GM18868 (cell line): ENCODE results near the gene NOSTRIN.
"Not testable (repeated sequence)": the region's sequence is repeated elsewhere in the genome, so short reads cannot be mapped to it uniquely, and the experiment has no call there.

Experiments used
- ATAC-seq: cut with Tn5 transposase; IDR thresholded peaks from one replicate; pipeline ENCODE4 v1.9.1; 2021; ENCODE audit warnings: mild to moderate bottlenecking, moderate library complexity; ENCODE audit not compliant: unreplicated experiment

The NOSTRIN gene

DNA sequence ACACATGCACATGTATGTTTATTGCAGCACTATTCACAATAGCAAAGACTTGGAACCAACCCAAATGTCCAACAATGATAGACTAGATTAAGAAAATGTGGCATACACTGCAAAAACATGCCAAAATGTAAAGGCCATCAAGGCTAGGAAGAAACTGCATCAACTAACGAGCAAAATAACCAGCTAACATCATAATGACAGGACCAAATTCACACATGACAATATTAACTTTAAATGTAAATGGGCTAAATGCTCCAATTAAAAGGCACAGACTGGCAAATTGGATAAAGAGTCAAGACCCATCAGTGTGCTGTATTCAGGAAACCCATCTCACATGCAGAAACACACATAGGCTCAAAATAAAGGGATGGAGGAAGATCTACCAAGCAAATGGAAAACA is 64.7 kb downstream of the NOSTRIN start:
- ATAC-seq, result not testable (repeated sequence)

- ATAC-seq, result not testable (repeated sequence)
These were observed 67.9 kb downstream of the NOSTRIN start for GRCh38 chr2:168870369-168870768.

- ATAC-seq, result not testable (repeated sequence)
These were observed 68.4 kb downstream of the NOSTRIN start for GRCh38 chr2:168870824-168871223.

DNA sequence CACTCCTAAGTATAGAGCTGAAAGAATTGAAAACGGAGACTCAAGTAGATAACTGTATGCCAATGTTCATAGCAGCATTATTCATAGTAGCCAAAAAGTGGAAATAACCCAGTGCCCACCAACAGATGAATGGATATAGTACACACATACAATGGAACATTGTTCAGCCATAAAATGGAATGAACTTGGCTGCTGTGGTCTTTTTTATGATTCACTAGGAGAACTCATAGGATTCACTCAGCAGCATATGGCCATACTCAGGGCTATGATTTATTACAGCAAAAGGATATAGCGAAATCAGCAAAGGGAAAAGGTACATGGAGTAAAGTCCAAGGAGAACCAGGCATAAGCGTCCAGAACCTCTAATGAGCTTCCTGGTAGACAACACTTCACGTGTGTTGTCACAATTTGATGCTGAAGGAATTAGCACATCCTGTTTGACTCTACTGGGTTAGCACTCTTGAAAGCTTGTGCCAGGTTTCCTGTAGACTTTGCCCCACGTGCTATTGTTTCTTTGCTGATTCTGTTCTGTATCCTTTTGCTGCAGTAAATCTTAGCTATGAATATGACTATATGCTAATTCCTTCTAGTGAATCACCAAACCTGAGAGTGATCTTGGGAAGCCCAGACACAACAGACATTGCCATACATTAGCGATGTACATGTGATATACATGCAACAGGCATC is 72.1 kb downstream of the NOSTRIN start:
- no peak for ATAC-seq

GRCh38 chr2:168882163-168882562 is 79.7 kb downstream of the NOSTRIN start:
- ATAC-seq, result not testable (repeated sequence)

- ATAC-seq, result no peak
These were observed 82.5 kb downstream of the NOSTRIN start for GRCh38 chr2:168884975-168885374.

DNA sequence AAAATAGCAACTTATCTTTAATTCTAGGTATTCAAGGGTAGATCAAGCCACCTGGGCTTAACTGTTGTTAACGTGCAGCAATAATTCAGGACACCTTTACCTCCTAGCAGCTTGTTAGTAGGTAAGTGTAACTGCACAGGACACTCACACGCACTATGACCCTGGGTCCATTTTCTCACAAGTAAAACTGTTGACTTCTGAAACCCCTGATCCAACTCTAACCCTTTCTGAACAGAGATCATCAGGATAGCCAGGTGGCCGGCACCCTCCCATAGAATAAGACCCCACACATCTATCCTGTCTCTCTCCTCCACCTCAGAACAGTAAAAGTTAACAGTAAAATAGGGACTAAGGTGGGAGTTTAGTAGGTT is 87.2 kb downstream of the NOSTRIN start:
- peak; percentile 2 for ATAC-seq

GRCh38 chr2:168890006-168890782 is 87.8 kb downstream of the NOSTRIN start, which contains the start of gene SPC25:
Gene SPC25, minus strand, starts transcription at chr2:168890430. Its CDS starts 911 bp downstream, at chr2:168889519.
- peak; percentile 100 for ATAC-seq

- no peak for ATAC-seq
These were observed 89.9 kb downstream of the NOSTRIN start for GRCh38 chr2:168892327-168892726.

- ATAC-seq, result no peak
These were observed 91.7 kb downstream of the NOSTRIN start for GRCh38 chr2:168894101-168894500.

- no peak for ATAC-seq
These were observed 92.3 kb downstream of the NOSTRIN start for GRCh38 chr2:168894720-168895119.

GRCh38 chr2:168895771-168896170 is 93.3 kb downstream of the NOSTRIN start:
- ATAC-seq, result no peak

GRCh38 chr2:168896783-168897182 is 94.3 kb downstream of the NOSTRIN start:
- ATAC-seq, result no peak

- no peak for ATAC-seq
These were observed 95.0 kb downstream of the NOSTRIN start for GRCh38 chr2:168897449-168897848.

DNA sequence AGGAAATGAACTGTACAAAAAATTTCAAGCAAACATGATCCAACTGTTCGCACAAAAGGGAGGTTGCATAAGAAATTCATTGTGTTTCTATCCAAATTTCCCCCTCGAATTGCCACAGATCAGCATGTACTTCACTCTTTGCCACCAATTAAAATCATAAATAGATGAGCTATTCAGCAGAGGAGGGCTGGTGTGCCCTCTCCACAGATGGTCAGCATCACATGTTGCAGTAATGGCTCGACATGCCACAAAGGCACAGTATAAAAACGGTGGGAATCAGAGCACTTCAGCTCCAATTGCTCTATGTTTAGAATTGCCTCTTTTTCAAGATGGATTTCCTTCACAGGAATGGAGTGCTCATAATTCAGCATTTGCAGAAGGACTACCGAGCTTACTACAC is 98.6 kb downstream of the NOSTRIN start, which contains the start of gene G6PC2:
Gene G6PC2 (plus strand): TSS at position 289 of the 400 bp plus-strand sequence. CDS start 41 bp downstream, at position 330.
- no peak for ATAC-seq

- ATAC-seq, result no peak
These were observed 101.5 kb downstream of the NOSTRIN start for GRCh38 chr2:168903888-168904287.

DNA sequence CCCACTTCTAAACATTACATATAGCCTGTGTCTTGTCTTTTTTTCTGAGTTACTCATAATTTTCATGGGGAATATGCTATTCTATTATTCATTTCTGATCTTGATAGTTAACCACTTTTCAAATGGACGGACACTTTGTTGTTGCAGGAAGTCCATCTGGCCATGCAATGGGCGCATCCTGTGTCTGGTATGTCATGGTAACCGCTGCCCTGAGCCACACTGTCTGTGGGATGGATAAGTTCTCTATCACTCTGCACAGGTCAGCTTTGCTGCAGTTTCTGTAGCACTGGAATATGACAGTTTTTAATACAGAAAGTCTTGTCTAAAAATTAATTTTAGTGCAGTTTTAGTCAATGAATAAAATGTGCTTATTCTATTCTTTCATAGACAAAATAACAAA is 101.9 kb downstream of the NOSTRIN start:
- ATAC-seq, result no peak

DNA sequence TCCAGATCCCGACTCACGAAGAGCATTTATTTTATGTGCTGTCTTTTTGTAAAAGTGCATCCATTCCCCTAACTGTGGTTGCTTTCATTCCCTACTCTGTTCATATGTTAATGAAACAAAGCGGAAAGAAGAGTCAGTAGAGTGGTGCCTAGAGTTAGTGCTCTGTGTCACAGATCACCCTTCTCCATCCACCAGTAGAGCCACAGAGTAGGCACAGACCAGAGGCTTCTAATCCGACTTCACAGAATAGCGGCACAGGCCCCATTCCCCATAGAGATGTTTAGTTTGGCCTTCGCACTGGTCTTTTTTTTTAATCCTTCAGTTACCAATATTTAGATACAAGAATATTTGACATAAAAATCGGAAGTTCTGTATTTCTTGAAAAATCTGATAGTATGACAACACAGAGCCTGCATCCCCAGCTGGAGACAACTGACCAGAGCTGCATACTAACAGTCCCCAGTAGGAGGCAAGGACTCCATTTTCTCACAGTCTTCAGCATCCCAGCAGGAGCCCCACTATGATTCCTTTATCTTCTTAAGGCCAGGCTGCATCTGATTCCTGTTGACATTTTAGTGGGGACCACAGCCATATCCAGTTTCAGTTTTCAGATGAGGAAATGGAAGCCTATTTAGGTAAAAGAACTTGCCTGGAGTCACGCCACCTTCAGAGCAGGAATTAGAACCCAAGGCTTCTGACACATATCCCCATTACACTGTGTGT is 105.7 kb downstream of the NOSTRIN start:
- ATAC-seq, result no peak

DNA sequence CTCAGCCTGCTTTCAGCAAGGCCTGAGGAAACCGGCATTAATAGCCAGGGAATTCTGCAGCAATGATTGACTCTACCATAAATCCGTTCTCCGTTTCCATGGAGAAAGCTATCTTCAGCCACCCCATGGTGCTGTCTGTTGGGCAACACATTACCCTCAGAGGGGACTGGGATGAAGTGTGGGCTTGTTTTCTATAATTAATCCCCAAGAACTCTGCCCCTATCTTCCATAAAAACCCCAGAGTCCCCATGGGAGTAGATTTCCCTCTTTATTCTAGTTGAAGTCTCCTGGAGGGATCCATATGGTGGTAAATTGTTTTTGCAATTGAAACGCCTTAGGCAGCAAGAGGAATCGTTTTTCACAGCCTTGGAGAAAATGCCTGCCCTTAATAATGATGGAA is 107.9 kb downstream of the NOSTRIN start:
- ATAC-seq, result no peak

GRCh38 chr2:168912466-168912865 is 110.0 kb downstream of the NOSTRIN start:
- ATAC-seq, result no peak

- no peak for ATAC-seq
These were observed 110.5 kb downstream of the NOSTRIN start for GRCh38 chr2:168912901-168913369.
